DND-41 (cell line): Measurements from ENCODE around the gene CDC42SE1.

Experiments used
- ATAC-seq: fragments of 200-7000 bp; cut with Tn5 transposase; 3 replicates; pipeline ENCODE4 v1.9.1; 2021; ENCODE audit warnings: low read depth; ENCODE audit not compliant: insufficient read depth
- DNase-seq: peaks from one replicate; pipeline ENCODE4 v3.0.0-alpha.2; 2020
- H2AFZ ChIP-seq: 2 replicates; pipeline ENCODE4 v1.6.0; 2012; ENCODE audit warnings: low read depth, low read length
- H3K27ac ChIP-seq: 2 replicates; pipeline ENCODE4 v1.5.1; 2012; ENCODE audit warnings: low read length, inconsistent platforms
- H3K27me3 ChIP-seq: fragments of 200-600 bp; sonication (generic); 2 replicates; pipeline ENCODE4 v1.6.0; 2012; ENCODE audit warnings: low read length, mild to moderate bottlenecking, inconsistent platforms; ENCODE audit not compliant: insufficient read depth, poor library complexity
- H3K36me3 ChIP-seq: 2 replicates; pipeline ENCODE4 v1.5.1; 2012; ENCODE audit warnings: low read length, inconsistent platforms; ENCODE audit not compliant: insufficient read depth
- H3K4me1 ChIP-seq: 2 replicates; pipeline ENCODE4 v1.5.1; 2012; ENCODE audit warnings: mild to moderate bottlenecking, low read length; ENCODE audit not compliant: insufficient read depth
- H3K4me2 ChIP-seq: 2 replicates; pipeline ENCODE4 v1.6.0; 2012; ENCODE audit warnings: mild to moderate bottlenecking, moderate library complexity, low read length, inconsistent platforms; ENCODE audit not compliant: insufficient read depth
- H3K4me3 ChIP-seq, 2 experiments: fragments of 200-600 bp in 1 of 2; shearing (Covaris generic) in 1 of 2; 2 replicates each; pipeline ENCODE4 v1.5.1; 2012 to 2016; ENCODE audit warnings: inconsistent platforms in 2 of 2, low read length in 2 of 2, mild to moderate bottlenecking in 2 of 2, low read depth in 1 of 2, moderate library complexity in 1 of 2
- H3K79me2 ChIP-seq: 2 replicates; pipeline ENCODE4 v1.6.0; 2012; ENCODE audit warnings: low read length, inconsistent platforms; ENCODE audit not compliant: insufficient read depth
- H3K9ac ChIP-seq: 2 replicates; pipeline ENCODE4 v1.6.0; 2012; ENCODE audit warnings: low read depth, mild to moderate bottlenecking, inconsistent platforms, low read length, moderate library complexity
- H3K9me3 ChIP-seq: 2 replicates; pipeline ENCODE4 v1.5.1; 2012; ENCODE audit warnings: low read length, moderate library complexity, mild to moderate bottlenecking, inconsistent platforms; ENCODE audit not compliant: insufficient read depth, severe bottlenecking
- H4K20me1 ChIP-seq: 2 replicates; pipeline ENCODE4 v1.6.0; 2012; ENCODE audit warnings: low read length; ENCODE audit not compliant: insufficient read depth
- CTCF ChIP-seq: IDR thresholded peaks from 2 replicates; pipeline ENCODE4 v1.5.1; 2012; ENCODE audit warnings: borderline replicate concordance, low read length, moderate library complexity, mild to moderate bottlenecking; ENCODE audit not compliant: poor library complexity, severe bottlenecking; ENCODE audit errors: extremely low read depth
- EZH2 ChIP-seq: IDR thresholded peaks from 3 replicates; pipeline ENCODE4 v1.6.1; 2012; ENCODE audit warnings: borderline replicate concordance, low read depth, mild to moderate bottlenecking, moderate library complexity, low read length, inconsistent platforms; ENCODE audit not compliant: severe bottlenecking

CDC42SE1 gene

GRCh38 chr1:151065089-151065645 lies 5.7 kb upstream of the CDC42SE1 start:
- DNase-seq (no peak), ATAC-seq (no peak)
- Histone ChIP-seq H2AFZ (no peak overlapping the region), H3K79me2 (peaks cover 98% of the 10 kb centered on the region), H3K4me3 (no peak overlapping the region), H3K27me3 (no peaks in the 10 kb centered on the region), H3K9me3 (no peaks in the 10 kb centered on the region), H3K4me1 (peaks cover 82% of the 10 kb centered on the region), H3K27ac (no peak overlapping the region), H3K36me3 (peaks cover 48% of the 10 kb centered on the region), H4K20me1 (peaks cover 3% of the 10 kb centered on the region; the same call in 1 of the 2 replicates), H3K4me2 (peak overlapping the region; percentile 54; the same call in 1 of the 2 replicates), H3K9ac (no peak overlapping the region; the same call in 1 of the 2 replicates)
- TF ChIP-seq CTCF, result no peak
- no peak for TF ChIP-seq EZH2

GRCh38 chr1:151062741-151063371 lies 3.4 kb upstream of the CDC42SE1 start:
- ATAC-seq, result no peak
- no peak for DNase-seq
- Histone ChIP-seq H3K9me3 (no peaks in the 10 kb centered on the region), H3K9ac (peak overlapping the region; percentile 89), H4K20me1 (peaks cover 5% of the 10 kb centered on the region; the same call in 1 of the 2 replicates), H3K4me3 (peak overlapping the region in 1 of 2 experiments; percentile 45; a peak in 2 of 4 replicates), H3K4me1 (peaks cover 74% of the 10 kb centered on the region), H3K4me2 (peak overlapping the region; percentile 79), H3K36me3 (peaks cover 37% of the 10 kb centered on the region), H2AFZ (no peak overlapping the region), H3K27ac (peak overlapping the region; percentile 47), H3K27me3 (no peaks in the 10 kb centered on the region), H3K79me2 (peaks cover 99% of the 10 kb centered on the region)
- TF ChIP-seq CTCF (no peak), EZH2 (no peak)

GRCh38 chr1:151061704-151062103 lies 2.3 kb upstream of the CDC42SE1 start:
- DNase-seq, result no peak
- Histone ChIP-seq H3K4me3 (peak overlapping the region; percentile 57 to 92), H3K9ac (peak overlapping the region; percentile 89)

More at GRCh38 chr1:151061704-151062103, 2.3 kb upstream of the CDC42SE1 start:
- Histone ChIP-seq H4K20me1 (peaks cover 11% of the 10 kb centered on the region), H3K4me2 (peak overlapping the region; percentile 79), H3K27ac (peak overlapping the region; percentile 94), H3K9me3 (no peaks in the 10 kb centered on the region), H3K4me1 (peaks cover 80% of the 10 kb centered on the region), H3K36me3 (peaks cover 36% of the 10 kb centered on the region), H3K79me2 (peaks cover 99% of the 10 kb centered on the region), H3K27me3 (no peaks in the 10 kb centered on the region), H2AFZ (no peak overlapping the region)
- ATAC-seq, result no peak
- TF ChIP-seq CTCF (no peak), EZH2 (no peak)
